ENCODE data around the gene FRMPD4. TPM values are rescaled to one million over a fixed set of nuclear protein-coding genes. Genes with fewer than 3 reads are reported as not detected.
"Not testable (repeated sequence)": the region's sequence is repeated elsewhere in the genome, so short reads cannot be mapped to it uniquely, and the experiment has no call there.

The FRMPD4 gene
- total RNA-seq, result 0.13 TPM

DNA sequence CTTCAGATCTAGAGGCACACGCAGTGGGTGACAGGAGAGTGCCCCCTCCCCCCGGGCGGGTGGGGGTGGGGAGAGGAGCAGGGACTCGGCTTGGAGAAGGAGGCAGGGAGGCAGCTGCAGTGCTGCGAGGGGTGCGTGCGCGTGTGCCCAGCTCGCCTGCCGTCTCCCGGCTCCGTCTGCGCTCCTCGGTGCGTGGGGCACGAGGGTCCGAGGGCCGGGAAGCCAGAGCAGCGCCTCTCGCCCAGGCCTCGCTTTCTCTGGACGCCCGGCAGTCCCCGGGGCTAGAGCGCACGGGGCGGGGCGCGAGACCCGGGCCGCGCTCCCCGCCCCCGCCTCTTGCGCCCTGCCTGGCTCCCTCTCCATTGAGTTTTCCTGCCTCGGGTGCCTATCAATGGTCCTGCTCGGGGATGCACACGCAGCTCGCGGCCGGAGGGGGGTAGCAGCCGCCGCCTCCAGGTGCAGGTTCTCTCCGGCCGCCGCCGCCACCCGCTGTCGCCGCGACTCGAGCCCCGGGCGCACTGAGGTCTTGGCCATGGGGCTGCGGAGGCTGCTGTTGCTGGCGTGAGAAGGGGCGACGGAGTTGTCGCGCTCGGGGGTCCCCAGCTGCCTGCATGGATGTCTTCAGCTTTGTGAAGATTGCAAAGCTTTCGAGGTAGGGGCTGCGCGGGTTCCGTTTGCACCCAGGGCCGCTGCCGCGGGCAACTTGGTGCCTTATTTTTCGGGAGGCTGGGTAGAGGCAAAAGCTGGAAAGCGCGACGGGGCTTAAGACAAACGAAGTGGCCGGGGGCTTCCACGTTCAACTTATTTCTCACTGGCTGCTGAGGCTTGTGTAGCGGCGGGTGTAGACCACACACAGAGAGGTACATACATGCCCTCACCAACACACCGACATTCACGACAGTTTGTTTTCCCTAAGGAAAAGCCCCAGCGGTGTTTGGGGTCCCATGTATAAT lies at the start of gene FRMPD4:
FRMPD4 (plus strand) TSS at position 113 of the 953 bp plus-strand sequence; CDS start at position 612, 499 bp downstream.
- no peak for DNase-seq (ENCODE audit: low spot score)
- intact Hi-C loops (cut with DNase I), result no loop called here
- ATAC-seq, result no peak

DNA sequence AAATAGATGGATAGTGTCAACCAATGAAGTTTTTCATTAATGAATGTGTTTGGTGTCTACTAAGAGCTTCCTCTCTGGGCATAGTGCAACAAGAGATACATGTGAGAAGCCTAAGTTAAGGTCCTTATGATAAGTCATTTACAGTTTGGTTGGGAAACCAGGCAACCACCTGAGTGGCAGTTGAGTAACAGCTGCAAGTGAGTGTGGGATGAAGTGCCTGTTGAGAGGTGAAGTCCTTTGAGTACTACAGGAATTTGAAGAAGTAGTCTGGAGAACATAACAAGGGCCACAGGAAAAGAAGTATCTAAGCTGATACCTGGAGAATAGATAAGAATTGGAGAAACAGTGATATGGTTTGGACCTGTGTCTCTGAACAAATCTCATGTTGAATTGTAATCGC lies 48.5 kb upstream of the FRMPD4 start:
- intact Hi-C loops (cut with DNase I), result no loop called here
- ATAC-seq (no peak), DNase-seq (ENCODE audit: low spot score) (no peak)

DNA sequence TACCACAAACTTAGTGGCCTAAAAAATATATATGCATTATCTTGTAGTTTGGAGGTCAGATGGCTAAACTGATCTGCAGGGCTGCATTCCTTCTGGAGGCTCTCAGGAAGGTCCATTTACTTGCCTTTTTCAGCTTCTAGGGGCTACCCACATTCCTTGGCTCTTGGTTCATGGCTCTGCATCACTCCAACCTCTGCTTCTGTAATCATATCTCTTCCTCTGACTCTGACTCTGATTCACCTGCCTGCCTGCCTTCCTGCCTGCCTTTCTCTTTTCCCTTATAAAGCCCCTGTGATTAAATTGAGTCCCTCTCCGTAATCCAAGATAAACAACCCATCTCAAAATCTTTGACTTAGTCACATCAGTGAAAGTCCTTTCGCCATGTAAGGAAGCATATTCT lies 25.0 kb upstream of the FRMPD4 start:
- no peak for ATAC-seq
- DNase-seq (ENCODE audit: low spot score), result no peak
- intact Hi-C loops (cut with DNase I), result no loop called here

DNA sequence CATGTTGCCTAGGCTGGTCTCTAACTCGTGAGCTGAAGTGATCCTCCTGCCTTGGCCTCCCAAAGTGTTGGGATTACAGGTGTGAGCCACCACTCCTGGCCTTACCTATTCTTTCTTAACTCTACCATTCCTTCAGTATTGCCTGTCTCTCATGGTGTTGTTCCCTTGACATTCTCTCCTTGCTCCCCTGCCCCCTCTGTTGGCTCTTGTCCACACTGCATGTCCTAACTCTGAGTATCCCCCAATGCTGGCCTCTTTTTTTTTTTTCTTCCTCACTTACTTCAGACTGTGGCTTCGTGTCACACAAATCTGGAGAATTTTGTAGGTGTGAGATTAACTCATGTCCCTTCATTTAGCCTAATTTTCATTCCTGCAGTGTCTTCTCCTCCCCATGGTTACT lies 22.9 kb upstream of the FRMPD4 start:
- intact Hi-C loops (cut with DNase I), result no loop called here
- no peak for ATAC-seq

GRCh38 chrX:12118134-12118533 lies 20.1 kb upstream of the FRMPD4 start:
- DNase-seq (ENCODE audit: low spot score), result no peak
- no peak for ATAC-seq
- intact Hi-C loops (cut with DNase I), result no loop called here

More for the DNA sequence above, 22.9 kb upstream of the FRMPD4 start:
- DNase-seq (ENCODE audit: low spot score), result no peak

DNA sequence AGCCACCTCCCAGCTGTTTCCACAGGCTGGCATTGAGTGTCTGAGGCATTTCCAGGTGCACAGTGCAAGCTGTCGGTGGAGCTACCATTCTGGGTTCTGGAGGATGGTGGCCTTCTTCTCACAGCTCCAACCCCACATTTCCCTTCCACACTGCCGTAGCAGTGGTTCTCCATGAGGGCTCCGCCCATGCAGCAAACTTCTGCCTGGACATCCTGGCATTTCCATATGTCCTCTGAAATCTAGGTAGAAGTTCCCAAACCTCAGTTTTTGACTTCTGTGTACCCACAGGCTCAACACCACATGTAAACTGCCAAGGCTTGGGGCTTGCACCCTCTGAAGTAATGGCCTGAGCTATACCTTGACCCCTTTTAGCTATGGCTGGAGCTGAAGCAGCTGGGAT lies 10.3 kb upstream of the FRMPD4 start:
- ATAC-seq (no peak), DNase-seq (ENCODE audit: low spot score) (no peak)
- intact Hi-C loops (cut with DNase I), result no loop called here

DNA sequence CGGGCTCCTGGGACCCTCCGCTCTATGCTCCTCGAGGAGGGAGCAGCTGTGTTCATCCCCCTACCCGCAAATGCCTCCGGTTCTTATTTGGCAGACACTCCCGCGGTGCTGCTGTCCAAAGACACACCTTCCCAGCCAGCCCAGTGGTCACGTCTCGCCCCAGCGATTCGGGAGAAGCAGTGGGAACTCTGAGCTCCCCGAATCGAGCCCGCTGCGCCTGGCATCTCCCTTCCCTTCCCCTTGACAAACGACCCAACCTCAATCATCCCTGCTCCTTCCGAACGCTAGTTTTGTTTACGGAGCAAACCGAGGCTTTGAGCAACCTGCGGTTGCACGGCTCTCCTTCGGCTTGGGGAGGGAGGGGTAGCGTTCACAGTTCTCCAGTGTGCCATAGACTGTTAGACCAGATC lies 317 bp upstream of the FRMPD4 start:
- ATAC-seq (no peak), DNase-seq (ENCODE audit: low spot score) (no peak)
- intact Hi-C loops (cut with DNase I), result no loop called here

- ATAC-seq (no peak), DNase-seq (ENCODE audit: low spot score) (no peak)
- intact Hi-C loops (cut with DNase I), result no loop called here
Measured at GRCh38 chrX:12139934-12140611, 1.8 kb downstream of the FRMPD4 start.

GRCh38 chrX:12141511-12141910 lies 3.2 kb downstream of the FRMPD4 start:
- ATAC-seq (no peak), DNase-seq (ENCODE audit: low spot score) (no peak)
- intact Hi-C loops (cut with DNase I), result no loop called here

DNA sequence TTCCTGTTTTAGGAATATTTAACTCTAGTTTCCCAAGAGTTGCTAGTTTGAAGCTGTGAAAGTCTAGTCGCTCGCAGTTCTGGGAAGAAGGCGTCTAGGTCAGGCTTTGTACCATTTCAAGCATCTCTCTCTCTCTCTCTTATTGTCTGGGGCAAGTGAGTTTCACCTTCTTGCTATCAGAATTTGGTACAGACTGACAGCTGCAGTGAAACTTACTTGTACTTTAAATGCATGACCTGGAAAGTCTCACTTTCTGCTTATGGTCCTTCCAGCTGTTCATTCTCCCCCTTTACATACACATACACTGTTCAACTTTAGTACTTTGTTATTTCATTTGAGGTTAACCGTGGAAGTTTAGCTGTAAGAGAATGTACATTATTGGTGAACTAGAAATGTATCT lies 4.4 kb downstream of the FRMPD4 start:
- intact Hi-C loops (cut with DNase I), result no loop called here
- DNase-seq (ENCODE audit: low spot score), result no peak
- no peak for ATAC-seq

DNA sequence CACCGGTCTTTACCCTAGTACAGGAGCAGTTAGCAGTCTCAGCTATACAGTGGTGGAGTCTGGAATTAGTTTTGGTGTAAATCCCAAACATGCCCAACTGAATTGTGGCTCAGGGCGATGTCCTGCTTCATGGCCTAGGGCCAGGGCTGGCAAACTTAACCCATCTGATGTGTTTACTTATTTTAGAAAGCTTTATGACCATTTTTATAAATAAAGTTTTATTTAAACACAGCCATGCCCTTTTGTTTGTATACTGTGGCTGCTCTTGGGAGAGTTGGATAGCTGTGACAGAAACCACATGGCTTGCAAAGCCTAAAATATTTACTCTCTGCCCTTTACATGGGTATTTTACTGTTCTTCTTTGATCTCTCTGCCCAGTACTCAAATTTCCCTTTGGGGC lies 7.1 kb downstream of the FRMPD4 start:
- DNase-seq (ENCODE audit: low spot score), result no peak
- intact Hi-C loops (cut with DNase I), result no loop called here
- ATAC-seq, result no peak

- no peak for DNase-seq (ENCODE audit: low spot score)
- intact Hi-C loops (cut with DNase I), result no loop called here
- ATAC-seq, result no peak
Measured at GRCh38 chrX:12149670-12150407, 11.6 kb downstream of the FRMPD4 start.

- ATAC-seq (no peak), DNase-seq (ENCODE audit: low spot score) (no peak)
- intact Hi-C loops (cut with DNase I), result no loop called here
Measured at GRCh38 chrX:12153317-12153716, 15.0 kb downstream of the FRMPD4 start.

GRCh38 chrX:12153741-12154140 lies 15.5 kb downstream of the FRMPD4 start:
- intact Hi-C loops (cut with DNase I), result no loop called here
- ATAC-seq (no peak), DNase-seq (ENCODE audit: low spot score) (no peak)

GRCh38 chrX:12159799-12160198 lies 21.5 kb downstream of the FRMPD4 start:
- intact Hi-C loops (cut with DNase I), result no loop called here
- ATAC-seq, result no peak

GRCh38 chrX:12162420-12162819 lies 24.1 kb downstream of the FRMPD4 start:
- ATAC-seq (no peak), DNase-seq (ENCODE audit: low spot score) (no peak)
- intact Hi-C loops (cut with DNase I), result no loop called here

More at GRCh38 chrX:12159799-12160198, 21.5 kb downstream of the FRMPD4 start:
- DNase-seq (ENCODE audit: low spot score), result no peak

GRCh38 chrX:12164180-12164579 lies 25.9 kb downstream of the FRMPD4 start:
- ATAC-seq; DNase-seq (ENCODE audit: low spot score); intact Hi-C loops (cut with DNase I): not testable (repeated sequence)

- intact Hi-C loops (cut with DNase I), result no loop called here
- DNase-seq (ENCODE audit: low spot score), result no peak
- ATAC-seq, result no peak
Measured at GRCh38 chrX:12170755-12171154, 32.5 kb downstream of the FRMPD4 start.

- intact Hi-C loops (cut with DNase I), result no loop called here
- DNase-seq (ENCODE audit: low spot score), result no peak
- no peak for ATAC-seq
Measured at GRCh38 chrX:12174358-12174757, 36.1 kb downstream of the FRMPD4 start.

- DNase-seq (ENCODE audit: low spot score) (no peak), ATAC-seq (no peak)
- intact Hi-C loops (cut with DNase I), result no loop called here
Measured at GRCh38 chrX:12197030-12197429, 58.8 kb downstream of the FRMPD4 start.

All from sciatic nerve (tissue), 2 donors.